Kidney tubule cell (primary cell): ENCODE data around the gene TSC1.

Experiments used
- DNase-seq: peaks from one replicate; pipeline ENCODE4 v3.0.0-alpha.2; 2018; ENCODE audit warnings: low spot score

Gene TSC1

DNA sequence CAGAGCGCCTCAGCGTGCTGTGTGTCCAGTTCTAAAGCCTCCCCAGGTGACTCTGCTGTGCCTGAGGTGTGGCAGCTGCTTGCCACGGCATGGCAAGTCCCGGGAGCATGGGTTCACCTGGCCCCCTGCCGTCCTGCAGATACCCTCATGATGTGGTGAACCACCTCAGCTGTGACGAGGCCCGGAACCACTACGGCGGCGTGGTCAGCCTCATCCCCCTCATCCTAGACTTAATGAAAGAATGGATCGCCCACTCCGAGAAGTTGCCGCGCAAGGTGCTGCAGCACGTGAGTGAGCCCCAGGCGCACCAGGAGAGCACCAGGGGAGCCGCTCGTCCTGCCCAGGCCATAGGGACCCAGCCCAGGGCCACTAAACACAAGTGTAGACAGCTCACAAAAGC, 56.3 kb downstream of the TSC1 start:
- no peak for DNase-seq

DNA sequence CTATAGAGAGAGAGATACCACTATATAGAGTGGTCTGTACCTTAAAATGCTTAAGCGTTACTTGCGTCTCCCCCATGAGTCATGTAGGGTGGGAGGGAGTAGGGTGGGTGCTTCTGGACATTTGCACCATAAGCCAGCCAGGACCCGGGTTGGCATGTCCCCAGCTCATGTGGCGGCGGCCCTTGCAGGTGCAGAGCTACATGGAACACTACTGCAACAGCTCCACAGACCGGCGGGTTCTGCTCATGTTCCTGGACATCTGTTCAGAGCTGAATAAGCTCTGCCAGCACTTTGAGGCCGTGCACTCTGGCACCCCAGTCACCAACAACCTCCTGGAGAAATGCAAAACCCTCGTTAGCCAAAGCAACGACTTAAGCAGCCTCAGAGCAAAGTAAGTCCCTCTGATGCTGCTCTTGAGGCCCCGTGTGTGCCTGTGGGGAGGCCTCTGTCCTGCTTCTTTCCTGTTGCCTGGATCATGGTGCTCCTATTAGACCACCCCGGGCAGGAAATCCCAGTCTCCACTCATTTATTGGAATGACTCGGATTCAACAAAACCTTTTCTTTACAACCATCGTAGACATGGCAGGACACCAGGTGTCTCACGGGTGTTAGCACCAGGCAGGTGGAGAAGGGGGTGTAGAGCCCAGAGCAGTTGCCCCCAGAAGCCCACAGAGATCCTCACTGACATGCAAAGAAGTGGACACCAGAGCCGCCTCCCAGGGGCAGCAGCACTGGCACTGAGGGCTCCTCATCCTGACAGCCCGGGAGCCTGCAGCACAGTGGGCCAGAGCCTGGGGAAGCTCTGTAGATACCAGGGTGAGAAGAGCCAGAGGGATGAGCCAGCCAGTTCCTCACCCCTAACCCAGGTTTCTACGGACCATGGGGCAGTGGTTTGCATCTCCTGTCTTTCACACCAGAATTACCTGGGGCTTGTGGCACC, 57.0 kb downstream of the TSC1 start:
- DNase-seq, result no peak

DNA sequence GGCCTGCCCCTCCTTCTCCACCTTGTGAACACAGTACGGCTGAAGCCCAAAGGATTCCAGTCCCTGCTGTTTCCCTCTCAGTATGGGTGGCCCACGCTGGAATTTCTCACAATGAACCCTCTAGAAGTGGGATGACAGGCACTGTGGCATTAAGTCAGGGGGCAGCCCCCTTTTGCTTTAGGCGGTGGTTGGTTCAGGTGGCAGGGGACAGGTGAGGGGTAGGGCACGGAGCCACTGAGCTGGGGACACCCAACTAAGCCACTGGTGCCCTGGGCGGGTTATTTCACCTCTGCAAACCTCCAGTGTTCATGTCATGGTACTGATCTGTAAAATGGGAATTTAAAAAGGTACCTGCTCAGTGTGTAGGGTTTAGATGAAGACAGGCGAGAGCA, 58.1 kb downstream of the TSC1 start:
- DNase-seq, result no peak

DNA sequence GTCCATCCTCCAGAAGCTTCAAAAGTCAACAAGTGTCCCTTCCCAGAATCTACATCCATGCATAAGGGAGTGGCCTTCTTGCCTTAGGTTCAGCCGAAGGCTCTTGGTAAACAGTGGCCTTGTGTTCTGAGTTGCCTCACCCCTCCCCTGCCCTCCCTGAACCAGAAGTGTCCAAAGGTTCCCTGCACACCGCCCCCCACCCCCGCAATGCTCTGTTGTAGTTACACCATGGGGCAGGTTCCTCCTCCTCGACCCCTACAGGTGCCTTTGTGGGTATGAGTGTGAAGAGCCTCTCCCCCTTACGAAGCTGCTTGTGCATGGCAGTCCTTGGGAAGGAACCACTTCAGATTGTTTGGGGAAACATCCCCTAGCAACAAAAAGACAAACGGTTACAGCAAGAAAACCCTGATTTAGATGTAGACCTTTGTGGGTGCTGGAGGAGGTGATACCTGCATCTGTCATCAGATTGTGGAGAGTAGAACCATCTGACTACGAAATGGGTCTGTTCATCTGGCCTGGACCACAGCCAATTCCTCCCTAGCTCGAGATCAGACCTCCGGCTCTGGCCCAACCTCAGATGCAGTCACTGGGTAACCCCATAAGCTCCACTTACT, 58.6 kb downstream of the TSC1 start:
- no peak for DNase-seq

DNA sequence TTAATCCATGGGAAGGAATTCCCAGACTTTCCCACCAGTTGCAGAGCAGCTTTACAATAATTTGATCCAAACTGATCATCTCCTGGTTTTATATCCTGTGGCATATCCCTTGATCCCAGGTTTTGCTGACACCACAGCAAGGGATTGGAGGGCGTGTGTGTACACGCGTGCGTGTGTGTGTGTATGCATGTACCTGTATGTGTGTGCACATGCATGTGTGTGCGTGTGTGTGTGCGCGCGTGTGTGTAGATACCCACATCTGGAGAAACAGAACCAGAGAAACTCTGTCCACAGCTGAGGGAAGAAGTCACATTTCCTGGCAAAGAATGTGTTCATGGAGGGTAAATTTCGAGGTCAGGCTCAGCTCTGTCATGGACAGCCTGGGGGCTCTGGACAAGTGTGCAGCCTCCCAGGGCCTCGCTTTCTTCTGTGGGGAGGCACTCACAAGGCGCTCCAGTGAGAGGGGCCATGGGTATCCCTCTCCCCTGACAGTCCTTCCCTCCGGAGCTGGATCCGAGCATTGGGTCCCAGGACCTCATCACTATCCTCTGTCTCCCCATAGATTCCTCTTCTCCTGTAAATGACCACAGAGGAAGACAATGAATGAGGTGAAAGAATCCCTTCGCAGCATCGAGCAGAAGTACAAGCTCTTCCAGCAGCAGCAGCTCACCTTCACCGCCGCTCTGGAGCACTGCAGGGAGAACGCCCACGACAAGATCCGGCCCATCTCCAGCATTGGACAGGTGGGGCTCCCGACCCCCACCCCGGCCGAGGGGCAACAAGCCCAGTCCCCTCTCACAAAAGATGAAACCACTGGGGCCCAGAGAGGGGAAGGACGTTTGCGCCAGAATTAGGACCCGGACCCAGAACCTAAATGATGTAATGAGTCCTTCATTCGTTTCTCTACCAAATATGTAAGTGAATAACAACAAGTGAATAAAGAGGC, 60.8 kb downstream of the TSC1 start:
- no peak for DNase-seq

DNA sequence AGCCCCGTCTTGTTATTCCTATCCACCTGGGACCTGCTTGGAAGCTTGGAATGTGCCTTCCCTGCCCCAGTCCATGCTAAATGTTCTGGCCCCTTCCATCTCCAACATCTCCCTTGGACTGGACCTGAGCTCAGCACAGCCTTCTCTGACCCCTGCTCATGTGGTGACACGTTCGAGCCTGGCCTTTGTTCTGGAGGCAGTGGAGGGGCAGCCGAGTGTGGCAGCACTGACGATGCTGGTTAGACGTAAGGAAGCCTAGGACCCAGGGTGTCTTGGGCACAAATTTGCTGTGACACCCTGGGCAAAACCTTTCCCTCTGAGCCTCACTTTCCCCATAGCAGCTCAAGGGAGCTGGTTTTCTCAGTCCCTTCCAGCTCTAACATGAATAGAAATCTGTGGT, 61.8 kb downstream of the TSC1 start:
- DNase-seq, result no peak

DNA sequence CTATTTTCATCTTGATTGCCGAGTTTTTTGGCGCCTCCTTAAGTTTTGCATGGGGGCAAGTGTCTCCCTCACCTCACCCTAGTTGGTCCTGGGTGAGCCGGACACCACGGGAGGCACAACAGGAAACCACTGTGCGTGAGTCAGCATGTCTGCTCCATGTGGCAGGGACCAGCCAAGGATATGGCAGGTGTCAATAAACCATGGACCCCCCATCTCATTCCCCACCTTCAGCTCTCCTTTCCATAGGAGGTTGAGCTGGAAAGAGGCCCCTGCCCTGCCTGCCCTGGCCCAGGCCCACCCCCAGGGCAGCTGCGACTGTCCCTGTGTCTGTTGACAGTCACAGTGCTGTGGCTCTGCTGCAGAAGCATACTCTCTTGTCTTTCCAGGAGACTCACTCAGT, 62.6 kb downstream of the TSC1 start:
- DNase-seq, result no peak

DNA sequence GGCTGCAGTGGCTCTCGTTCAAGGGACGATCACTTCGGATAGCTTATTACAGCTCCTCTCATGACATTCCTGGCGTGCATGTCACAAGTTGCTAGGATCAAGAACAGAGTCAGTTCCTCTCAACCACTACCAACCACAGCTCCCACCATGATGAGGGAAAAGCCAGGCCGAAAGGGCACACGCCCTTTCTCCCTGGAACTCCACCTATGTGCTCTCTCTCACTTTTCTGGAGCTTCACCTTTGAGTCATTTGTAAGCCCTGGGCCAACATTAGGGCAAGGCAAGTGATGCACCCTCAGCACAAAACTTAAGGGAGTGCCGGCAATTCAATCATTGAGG, 64.1 kb downstream of the TSC1 start:
- DNase-seq, result peak; percentile 63

DNA sequence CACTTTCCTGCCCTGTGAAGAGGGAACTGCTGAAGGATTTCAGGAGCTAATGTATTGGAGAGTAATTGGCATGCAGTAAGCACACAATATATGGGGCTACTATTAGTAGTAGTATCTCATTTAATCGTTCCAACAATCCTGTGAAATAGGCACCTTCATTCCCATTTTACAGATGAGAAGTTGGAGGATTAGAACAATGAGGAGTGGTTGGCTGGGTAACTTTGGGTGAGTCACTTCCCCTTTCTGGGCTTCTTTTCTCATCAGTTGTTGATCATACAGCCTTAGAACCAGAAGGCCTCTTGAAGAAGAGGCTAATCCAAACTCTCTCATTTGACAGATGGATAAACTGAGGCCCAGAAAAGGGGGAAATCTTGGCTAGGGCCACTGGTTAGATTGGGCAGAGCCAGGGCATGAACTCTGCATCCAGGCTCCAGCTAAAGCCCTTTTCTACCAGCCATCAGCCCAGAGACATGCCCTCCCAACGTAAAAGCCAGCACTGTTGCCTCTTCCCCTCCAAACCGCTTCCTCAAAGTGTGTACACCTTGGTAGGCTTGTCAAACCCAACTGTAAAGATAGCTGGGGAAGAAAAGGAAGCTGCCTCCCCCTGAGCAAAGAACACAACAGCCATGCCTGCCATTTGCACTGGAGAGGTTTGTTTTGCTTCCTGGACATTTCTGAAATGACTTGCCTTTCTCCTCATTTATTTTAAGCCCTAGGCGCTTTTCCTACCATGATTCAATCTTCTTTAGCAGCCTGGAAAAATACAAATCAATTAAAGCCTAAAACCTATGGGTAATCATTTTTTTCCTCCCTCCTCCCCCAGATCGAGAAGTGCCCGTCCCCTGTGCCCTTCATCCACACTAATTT, 64.7 kb downstream of the TSC1 start:
- DNase-seq, result no peak

DNA sequence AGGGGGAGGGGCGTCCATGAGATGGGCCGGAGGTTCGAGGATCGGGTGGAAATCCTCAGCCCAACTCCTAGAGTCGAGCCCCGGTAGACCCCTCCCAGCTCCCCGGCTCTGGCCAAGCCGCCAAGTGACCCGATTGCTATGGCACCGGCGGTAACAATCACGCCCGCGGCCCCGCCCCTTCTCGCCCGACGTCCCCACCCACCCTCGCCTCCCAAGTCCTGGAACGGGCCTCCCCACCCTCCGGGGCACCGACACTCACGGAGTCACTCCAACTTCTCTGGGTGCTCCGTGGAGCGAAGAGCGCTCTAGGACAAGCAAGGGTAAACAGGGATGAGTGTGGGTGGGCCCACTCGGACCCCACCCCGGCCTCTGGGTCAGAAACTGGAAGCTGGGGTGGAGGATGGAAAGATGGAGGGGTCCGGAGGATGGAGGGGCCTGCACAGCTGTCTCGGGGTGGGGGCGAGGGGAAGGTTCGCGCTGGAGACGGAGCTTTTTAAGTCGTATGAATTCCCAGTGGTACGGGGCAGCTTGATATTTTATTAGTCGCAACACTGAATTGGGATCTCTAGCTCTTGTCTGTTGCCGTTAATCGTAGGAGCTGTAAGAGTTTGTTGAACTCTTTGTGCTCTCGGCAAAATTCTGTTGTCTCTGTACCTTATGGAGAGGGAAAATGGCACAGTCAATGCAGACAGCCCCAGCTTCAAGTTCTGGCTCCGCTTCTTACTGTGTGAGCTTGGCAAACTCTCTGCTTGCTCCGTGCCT, 65.5 kb downstream of the TSC1 start, which contains the start of gene SPACA9:
Gene SPACA9 (plus strand): TSS at position 204 of the 762 bp plus-strand sequence. CDS start 5,050 bp downstream, outside the sequence.
- peak; percentile 57 for DNase-seq

DNA sequence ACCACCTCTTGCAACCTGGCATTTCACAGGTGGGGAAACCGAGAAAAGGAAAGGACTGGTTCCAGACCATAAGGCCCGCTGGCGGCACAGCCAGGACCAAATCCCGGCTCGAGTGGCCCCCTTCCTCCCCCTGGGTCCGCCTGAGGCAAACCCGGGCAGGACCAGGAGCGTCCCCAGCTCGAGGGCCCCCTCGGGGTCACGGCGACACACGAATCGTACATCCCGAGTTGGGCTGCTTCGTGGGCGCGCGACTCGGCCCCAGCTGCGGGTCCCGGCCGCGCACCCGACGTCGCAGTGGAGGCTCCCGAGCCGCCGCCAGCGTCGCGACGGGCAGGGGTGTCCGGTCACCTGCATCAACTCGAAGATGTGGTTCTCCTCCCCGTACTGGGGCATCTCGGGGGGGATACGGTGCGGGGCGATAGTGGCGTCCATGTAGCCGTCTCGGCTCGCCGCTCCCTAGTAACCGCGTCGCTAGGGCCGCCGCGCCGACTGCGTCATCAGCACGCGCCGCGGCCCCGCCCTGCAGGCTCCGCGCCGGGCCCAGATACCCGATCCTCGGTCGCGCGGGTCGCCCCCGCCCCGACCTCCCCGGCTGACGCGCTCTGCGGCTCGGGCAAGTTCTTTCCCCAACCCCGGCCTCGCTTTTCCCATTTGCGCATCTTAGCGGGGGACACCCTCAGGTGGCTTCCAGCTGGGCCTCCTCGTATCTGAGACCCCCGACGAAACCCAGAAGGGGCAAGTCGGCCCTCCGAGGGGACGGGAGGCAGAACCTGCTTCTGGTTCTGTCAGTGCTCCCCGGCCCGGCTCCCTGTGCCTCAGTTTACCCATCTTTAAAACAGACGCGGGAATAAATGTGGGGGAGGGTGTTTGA, 66.4 kb downstream of the TSC1 start, which contains the start of gene AK8:
Gene AK8 (minus strand): TSS at position 461 of the 871 bp plus-strand sequence. CDS start 29 bp downstream, at position 432.
- DNase-seq, result peak; percentile 74

DNA sequence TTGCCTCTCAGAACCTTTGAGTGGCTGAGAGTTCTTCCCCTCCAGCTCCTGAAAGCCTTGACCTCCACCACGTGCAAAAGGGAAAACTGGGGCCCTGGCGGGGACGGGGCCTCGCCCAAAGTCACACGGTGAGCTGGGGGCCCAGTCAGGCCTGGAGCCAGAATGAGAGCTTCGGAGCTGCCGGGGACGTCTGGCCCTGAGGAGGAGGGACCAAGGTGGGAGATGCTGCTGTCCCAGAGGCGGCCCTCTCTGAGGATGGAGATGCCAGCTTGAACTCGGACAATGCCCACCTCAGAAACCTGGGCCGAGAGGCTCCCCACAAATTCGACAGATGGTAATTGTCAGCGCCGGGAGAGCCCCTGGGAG, 67.0 kb downstream of the TSC1 start:
- no peak for DNase-seq

DNA sequence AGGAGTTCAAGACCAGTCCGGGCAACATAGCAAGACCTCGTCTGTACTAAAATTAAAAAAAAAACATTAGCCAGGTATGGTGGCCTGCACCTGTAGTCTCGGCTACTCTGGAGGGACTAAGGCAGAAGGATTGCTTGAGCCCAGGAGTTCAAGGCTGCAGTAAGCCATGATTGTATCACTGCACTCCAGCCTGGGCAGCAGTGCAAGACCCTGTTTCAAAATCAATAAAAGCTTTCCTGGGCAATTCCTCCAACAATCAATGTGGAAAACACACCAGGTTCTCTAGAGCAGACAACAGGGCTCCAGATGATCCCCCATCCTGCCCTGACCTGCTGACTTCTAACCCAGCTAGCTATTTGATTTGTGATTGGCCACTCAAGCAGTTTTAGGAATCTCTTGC, 67.6 kb downstream of the TSC1 start:
- no peak for DNase-seq

DNA sequence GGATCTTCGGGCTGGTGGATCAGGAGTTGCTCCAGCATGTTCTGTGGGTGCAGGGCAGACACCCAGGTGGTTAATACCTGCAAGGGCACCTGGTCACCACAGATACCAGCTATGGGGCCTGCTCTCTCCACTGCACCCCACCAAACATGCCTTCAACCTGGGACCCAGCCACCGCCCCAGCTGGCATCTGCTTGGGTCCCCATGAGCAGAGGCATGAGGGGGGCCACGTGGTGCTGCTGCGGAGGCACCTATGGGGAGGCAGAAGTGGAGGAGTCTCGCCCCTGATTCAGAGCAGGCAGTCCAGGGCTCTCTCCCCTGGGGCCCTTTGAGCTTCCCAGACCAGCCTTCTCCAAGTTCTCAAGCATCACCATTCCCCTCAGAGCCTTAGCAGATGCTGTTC, 69.3 kb downstream of the TSC1 start:
- no peak for DNase-seq

DNA sequence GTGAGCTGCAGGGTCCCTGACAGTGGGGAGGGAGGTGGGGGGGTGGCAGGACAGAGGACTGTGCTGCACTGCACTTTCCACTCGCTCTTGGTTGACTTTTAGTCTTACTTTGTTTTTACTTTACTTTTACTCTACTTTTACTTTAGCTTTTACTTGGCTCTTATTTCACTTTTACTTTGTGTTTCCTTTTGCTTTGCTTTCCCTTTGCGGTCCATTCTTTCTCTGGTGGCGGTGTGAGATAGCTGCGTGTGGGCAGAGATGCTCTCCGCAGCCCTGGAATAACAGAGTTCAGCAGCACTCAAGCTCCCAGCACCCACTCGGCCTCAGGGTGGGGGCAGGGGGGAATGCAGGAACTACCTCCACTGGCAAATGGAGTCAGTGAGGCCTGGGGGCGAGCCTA, 71.0 kb downstream of the TSC1 start:
- no peak for DNase-seq

DNA sequence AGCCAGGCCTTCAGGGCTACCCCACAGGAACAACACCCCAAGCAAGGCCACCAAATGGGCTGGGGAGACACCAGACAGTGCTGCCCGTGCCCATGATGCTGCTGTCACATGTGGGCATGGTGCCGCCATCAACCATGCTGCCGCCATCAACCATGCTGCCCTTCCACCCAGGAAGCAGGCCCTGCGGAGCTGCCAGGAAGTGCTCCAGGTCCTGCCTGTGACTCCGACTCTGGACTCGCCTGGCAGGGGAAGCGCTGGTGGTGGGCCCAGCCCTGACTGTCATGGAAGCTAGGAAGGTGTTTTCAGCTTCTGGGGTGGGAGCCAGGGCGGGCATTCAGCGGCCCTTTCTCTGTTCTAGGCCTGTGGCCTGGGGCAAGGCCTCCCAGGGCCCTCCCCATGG, 75.2 kb downstream of the TSC1 start:
- no peak for DNase-seq

DNA sequence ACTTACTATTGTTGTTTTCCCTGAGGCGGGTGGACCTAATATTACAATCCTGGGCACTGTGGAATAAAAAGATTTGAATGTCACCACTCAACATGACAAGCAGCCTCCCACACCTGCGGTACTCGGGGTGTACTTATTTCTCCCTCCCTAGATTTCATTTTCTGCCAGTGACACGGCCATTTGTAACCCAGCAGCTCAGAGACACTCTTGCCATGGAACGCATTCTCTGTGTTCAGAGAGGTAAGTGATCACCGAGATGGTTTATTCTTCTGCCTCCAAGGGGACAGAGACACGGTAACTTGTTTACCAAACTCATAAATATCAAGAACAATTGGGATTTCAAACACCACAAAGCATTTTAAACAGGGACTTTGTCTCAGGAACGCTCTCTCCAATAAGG, 77.5 kb downstream of the TSC1 start:
- DNase-seq, result no peak

DNA sequence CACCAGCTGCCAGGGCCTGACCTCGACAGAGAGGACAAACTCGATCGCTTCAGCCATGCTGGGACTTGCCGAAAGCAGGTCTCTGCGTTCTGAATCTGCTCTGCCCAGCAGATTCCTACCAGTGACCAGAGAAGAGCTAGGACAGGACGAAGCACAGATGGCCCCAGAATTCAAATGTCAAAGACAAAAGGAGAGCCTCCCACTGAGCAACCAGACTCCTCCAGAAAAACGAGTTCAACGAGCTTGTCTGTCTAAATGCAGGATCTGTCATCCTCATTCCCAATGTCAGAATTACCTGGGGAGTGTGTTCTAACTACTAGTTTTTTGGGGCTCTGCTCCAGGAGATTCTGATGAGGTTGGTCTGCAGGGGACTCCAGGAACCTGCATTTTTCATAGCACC, 79.7 kb downstream of the TSC1 start:
- no peak for DNase-seq

DNA sequence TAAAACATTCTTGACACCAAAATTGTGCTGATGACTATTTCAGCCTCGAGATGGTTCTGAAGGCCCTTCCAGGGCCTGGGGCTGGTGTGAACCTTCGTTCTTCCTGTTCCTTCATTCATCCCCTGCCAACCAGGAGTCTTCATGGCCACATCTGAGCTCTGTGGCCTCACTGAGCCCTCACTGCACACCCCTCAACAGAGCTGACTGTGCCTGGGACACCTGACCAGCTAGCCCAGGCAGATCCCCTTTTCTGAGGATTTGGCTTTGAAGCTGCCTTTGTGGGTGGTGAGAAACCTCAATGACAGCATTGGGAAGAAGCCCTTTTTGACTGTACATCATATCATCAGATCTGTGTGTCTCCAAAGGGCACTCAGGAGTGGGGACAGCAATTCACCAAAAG, 80.1 kb downstream of the TSC1 start:
- DNase-seq, result no peak

DNA sequence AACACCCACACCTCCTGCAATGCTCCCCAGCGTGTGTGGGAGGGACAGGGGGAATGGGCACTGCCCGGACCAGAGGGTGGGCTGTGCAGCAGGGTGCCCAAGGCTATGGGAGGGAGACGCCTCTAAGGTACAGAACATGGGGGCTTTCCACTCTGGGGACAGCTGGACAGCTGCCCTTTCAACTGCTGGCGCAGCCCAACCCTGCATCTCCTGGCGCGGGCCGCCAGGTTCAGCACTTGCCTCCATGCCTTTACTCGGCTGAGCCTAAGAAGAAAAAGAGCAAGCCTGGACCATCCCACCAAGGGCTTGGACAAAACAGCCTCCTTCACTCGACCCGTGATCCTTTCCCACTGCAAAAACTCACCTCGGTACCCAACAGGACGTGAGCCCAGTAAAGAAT, 81.3 kb downstream of the TSC1 start:
- no peak for DNase-seq
